Measurements from ENCODE around the gene ANKUB1. TPM values are rescaled to one million over a fixed set of nuclear protein-coding genes. Genes with fewer than 3 reads are reported as not detected.

The ANKUB1 gene
- total and polyA plus RNA-seq, 10 of the 15 experiments (the other 5 are each of a cell fraction or from before 2014, with no cell fraction given), result 0.08 TPM; not detected in 9

DNA sequence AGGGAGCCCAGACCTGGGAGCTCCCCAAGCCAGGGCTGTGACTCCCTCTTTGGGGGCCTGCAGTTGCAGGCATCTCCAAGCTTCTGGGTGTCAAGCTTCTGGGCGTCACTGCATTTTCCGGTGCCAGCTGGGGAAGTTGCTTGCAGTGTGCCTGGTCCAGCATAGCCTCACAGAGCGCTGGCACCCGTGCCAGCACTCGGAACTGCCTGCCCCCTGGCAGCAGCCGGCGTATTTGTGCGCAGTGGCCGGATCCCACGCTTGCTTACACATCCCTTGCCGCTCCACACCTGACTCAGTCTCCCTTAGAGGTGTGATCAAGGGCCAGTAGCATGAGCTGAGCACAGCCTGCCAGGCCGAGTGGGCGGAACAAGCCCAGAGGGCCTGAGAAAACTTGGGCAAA, 77.1 kb downstream of the ANKUB1 start:
- Histone ChIP-seq H3K27ac (ENCODE audit: control insufficient read depth, insufficient read depth) (no peak overlapping the region), H3K9ac (ENCODE audit: control insufficient read depth, insufficient read depth, low read length) (no peak overlapping the region), H3K36me3 (ENCODE audit: control insufficient read depth in 2 of 2, insufficient read depth in 2 of 2, low read length in 1 of 2) (no peaks in the 10 kb centered on the region), H3K27me3 (replicated peaks in 1 of 2; ENCODE audit: control insufficient read depth in 2 of 2, insufficient read depth in 2 of 2, low read length in 1 of 2) (no peaks in the 10 kb centered on the region), H3K4me2 (ENCODE audit: control insufficient read depth, insufficient read depth) (no peak overlapping the region), H3K4me3 (no peak overlapping the region), H4K20me1 (ENCODE audit: control insufficient read depth, insufficient read depth) (no peaks in the 10 kb centered on the region), H3K9me3 (replicated peaks; ENCODE audit: control insufficient read depth, insufficient read depth, low read length) (no peaks in the 10 kb centered on the region), H3K79me2 (ENCODE audit: control insufficient read depth, insufficient read depth, low read length) (no peaks in the 10 kb centered on the region), H3K4me1 (ENCODE audit: control insufficient read depth, insufficient read depth, low read length) (no peaks in the 10 kb centered on the region), H2AFZ (ENCODE audit: control insufficient read depth, low read depth, low read length) (no peak overlapping the region)
- RAD21 ChIA-PET (ENCODE audit: unreplicated experiment), result interaction anchor here (0.8 to 5.6 kb wide), 4 partner anchors 61 to 184 kb away, joined by 3 to 122 read pairs (median 4); no protein-coding TSS in a partner anchor
- POLR2A ChIA-PET, result interaction anchor here (0.6 kb wide), 1 partner anchor 204 kb away, joined by 3 read pairs; no protein-coding TSS in a partner anchor
- in situ Hi-C loops (cut with MboI), result loop anchor here (5.0 kb wide), 1 partner anchor 153 kb away; no protein-coding TSS in a partner anchor
- CTCF ChIA-PET, result interaction anchor here (0.9 to 7.3 kb wide), 5 partner anchors 44 to 182 kb away, joined by 3 to 253 read pairs (median 3); no protein-coding TSS in a partner anchor
- FAIRE-seq, result no peak
- SMC1A ChIA-PET (ENCODE audit: uncharacterized antibody, unreplicated experiment), result interaction anchor here (0.8 to 9.7 kb wide), 5 partner anchors 139 to 203 kb away, joined by 3 to 231 read pairs (median 5); no protein-coding TSS in a partner anchor
- BruUV-seq (replicated peaks), result no TSS peak
- WGBS (ENCODE audit: insufficient coverage, insufficient replicate concordance, low lambda C conversion rate, missing lambda C conversion rate), result 93% methylated on average over 13 of the region's 13 CpGs
- no peak for DNase-seq (ENCODE audit: low read depth, low spot score)
- TF ChIP-seq BRCA1 (IDR thresholded peaks at IDR 0.05; ENCODE audit: low read depth, low read length), result no peak
- no peak for ATAC-seq
- intact Hi-C loops (cut with micrococcal nuclease; ENCODE audit: unreplicated experiment), result no loop called here

DNA sequence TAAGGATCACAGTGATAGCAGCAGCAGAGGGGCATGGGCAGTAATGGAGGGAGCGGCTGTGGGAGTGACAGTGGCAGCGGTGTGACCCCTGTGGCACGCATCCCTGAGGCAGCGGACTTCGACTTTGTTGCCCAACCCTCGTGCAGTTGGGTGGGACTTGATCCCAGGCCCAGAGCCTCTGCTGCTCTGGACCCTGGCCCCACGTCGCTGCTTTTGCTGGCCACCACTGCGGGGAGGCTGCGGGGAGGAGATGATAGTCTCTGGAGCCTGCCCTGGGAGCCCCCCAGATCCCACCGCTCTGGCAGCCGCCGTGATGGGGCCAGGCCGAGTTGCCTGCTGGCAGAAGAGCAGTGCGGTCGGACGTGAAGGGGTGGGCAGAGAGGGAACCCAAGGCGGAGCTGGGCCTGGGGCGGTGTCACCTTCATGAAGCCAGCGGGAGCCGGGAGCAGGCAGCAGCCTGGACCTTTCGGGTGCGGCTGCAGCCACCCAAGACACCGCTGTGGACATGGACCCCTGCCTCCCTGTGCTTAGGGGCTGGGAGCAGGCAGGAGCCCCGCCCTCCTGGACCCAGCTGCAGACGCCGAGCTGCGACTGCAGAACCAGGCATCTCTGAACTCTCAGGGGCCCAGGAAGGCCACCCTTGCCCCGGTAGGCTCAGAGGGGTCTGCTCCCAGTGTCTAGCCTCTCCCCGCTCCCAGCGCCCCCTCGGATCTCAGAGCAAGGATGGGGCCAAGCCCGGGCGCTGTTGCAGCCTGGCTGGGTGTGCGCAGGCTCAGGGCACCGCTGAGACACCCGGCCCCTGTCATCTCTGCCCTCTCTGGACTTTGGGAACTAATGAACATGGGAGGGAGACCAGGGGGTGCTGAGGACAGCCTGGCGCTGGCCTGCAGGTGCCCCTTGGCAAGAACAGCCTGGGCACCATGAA, 78.4 kb downstream of the ANKUB1 start:
- H3K36me3 ChIP-seq (ENCODE audit: control insufficient read depth in 2 of 2, insufficient read depth in 2 of 2, low read length in 1 of 2), result no peaks in the 10 kb centered on the region
- DNase-seq (ENCODE audit: low read depth, low spot score), result no peak
- H3K79me2 ChIP-seq (ENCODE audit: control insufficient read depth, insufficient read depth, low read length), result no peaks in the 10 kb centered on the region
- ATAC-seq, result no peak
- POLR2A ChIA-PET, result no interaction called here
- H3K4me2 ChIP-seq (ENCODE audit: control insufficient read depth, insufficient read depth), result no peak overlapping the region
- no peaks in the 10 kb centered on the region for H3K4me1 ChIP-seq (ENCODE audit: control insufficient read depth, insufficient read depth, low read length)
- H3K4me3 ChIP-seq, result no peak overlapping the region
- no peak overlapping the region for H3K9ac ChIP-seq (ENCODE audit: control insufficient read depth, insufficient read depth, low read length)
- no peak for FAIRE-seq
- SMC1A ChIA-PET (ENCODE audit: uncharacterized antibody, unreplicated experiment), result interaction anchor here (0.6 to 9.7 kb wide), 4 partner anchors 21 to 200 kb away, joined by 3 to 231 read pairs (median 4); no protein-coding TSS in a partner anchor
- RAD21 ChIA-PET (ENCODE audit: unreplicated experiment), result interaction anchor here (0.8 to 5.6 kb wide), 2 partner anchors 60 to 145 kb away, joined by 4 to 122 read pairs; no protein-coding TSS in a partner anchor
- no peaks in the 10 kb centered on the region for H4K20me1 ChIP-seq (ENCODE audit: control insufficient read depth, insufficient read depth)
- H3K27me3 ChIP-seq (replicated peaks in 1 of 2; ENCODE audit: control insufficient read depth in 2 of 2, insufficient read depth in 2 of 2, low read length in 1 of 2), result no peaks in the 10 kb centered on the region
- H3K9me3 ChIP-seq (replicated peaks; ENCODE audit: control insufficient read depth, insufficient read depth, low read length), result no peaks in the 10 kb centered on the region
- in situ Hi-C loops (cut with MboI), result no loop called here
- WGBS (ENCODE audit: insufficient coverage, insufficient replicate concordance, low lambda C conversion rate, missing lambda C conversion rate), result 82% methylated on average over 34 of the region's 38 CpGs
- H3K27ac ChIP-seq (ENCODE audit: control insufficient read depth, insufficient read depth), result no peak overlapping the region
- no TSS peak for BruUV-seq (replicated peaks)
- CTCF ChIA-PET, result interaction anchor here (0.7 to 7.3 kb wide), 5 partner anchors 9 to 222 kb away, joined by 3 to 253 read pairs (median 3); no protein-coding TSS in a partner anchor
- intact Hi-C loops (cut with micrococcal nuclease; ENCODE audit: unreplicated experiment), result no loop called here
- TF ChIP-seq SIN3A (IDR thresholded peaks at IDR 0.05; ENCODE audit: low read depth, low read length) (no peak), PML (IDR thresholded peaks at IDR 0.05; ENCODE audit: low read length) (no peak), MEF2A (IDR thresholded peaks at IDR 0.05; ENCODE audit: insufficient read depth, low read depth, low read length) (no peak), SP1 (IDR thresholded peaks at IDR 0.05; ENCODE audit: low read depth, low read length) (no peak), BACH1 (IDR thresholded peaks at IDR 0.05; ENCODE audit: borderline replicate concordance) (no peak), RAD51 (IDR thresholded peaks at IDR 0.05) (no peak)
- TF ChIP-seq, protein P1, sequence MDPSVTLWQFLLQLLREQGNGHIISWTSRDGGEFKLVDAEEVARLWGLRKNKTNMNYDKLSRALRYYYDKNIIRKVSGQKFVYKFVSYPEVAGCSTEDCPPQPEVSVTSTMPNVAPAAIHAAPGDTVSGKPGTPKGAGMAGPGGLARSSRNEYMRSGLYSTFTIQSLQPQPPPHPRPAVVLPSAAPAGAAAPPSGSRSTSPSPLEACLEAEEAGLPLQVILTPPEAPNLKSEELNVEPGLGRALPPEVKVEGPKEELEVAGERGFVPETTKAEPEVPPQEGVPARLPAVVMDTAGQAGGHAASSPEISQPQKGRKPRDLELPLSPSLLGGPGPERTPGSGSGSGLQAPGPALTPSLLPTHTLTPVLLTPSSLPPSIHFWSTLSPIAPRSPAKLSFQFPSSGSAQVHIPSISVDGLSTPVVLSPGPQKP (IDR thresholded peaks at IDR 0.05; ENCODE audit: low read depth, low read length), result no peak
- H2AFZ ChIP-seq (ENCODE audit: control insufficient read depth, low read depth, low read length), result no peak overlapping the region

Data from GM12878 (cell line).